Measurements from ENCODE around the gene MAB21L1. TPM values are rescaled to one million over a fixed set of nuclear protein-coding genes. Genes with fewer than 3 reads are reported as not detected.

The MAB21L1 gene
- total RNA-seq, 4 donors from 2014 or later = 1.1 TPM; not detected in 3

DNA sequence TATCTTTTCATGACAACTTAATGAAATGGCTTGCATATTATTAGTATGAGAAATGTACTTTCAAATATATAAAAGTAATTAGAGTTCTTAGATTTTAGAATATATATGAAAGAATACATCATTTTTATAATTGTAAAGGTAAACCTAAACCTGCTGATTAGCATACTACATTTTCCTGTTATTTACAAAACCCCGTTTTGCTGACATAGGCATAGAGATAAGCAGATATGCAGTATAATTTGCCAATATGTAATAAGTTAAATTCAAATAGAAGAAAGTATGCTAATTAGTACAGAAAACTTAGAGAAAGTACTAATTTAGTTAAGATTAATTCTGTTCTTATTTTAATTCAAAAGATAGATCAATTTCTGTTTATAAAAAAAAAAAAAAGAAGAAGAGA lies 21.5 kb downstream of the MAB21L1 start:
- Histone ChIP-seq H3K36me3 (no peaks in the 10 kb centered on the region), H3K4me1 (no peaks in the 10 kb centered on the region), H3K27ac (no peak overlapping the region), H3K9me3 (no peaks in the 10 kb centered on the region), H3K4me3 (no peak overlapping the region), H3K27me3 (no peaks in the 10 kb centered on the region)
- no peak for TF ChIP-seq POLR2A (IDR thresholded peaks at IDR 0.05)
- TF ChIP-seq, protein P1, sequence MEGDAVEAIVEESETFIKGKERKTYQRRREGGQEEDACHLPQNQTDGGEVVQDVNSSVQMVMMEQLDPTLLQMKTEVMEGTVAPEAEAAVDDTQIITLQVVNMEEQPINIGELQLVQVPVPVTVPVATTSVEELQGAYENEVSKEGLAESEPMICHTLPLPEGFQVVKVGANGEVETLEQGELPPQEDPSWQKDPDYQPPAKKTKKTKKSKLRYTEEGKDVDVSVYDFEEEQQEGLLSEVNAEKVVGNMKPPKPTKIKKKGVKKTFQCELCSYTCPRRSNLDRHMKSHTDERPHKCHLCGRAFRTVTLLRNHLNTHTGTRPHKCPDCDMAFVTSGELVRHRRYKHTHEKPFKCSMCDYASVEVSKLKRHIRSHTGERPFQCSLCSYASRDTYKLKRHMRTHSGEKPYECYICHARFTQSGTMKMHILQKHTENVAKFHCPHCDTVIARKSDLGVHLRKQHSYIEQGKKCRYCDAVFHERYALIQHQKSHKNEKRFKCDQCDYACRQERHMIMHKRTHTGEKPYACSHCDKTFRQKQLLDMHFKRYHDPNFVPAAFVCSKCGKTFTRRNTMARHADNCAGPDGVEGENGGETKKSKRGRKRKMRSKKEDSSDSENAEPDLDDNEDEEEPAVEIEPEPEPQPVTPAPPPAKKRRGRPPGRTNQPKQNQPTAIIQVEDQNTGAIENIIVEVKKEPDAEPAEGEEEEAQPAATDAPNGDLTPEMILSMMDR (IDR thresholded peaks at IDR 0.05) = no peak
- DNase-seq = no peak
- intact Hi-C loops (cut with DNase I; ENCODE audit: low total_unique reads) = no loop called here

DNA sequence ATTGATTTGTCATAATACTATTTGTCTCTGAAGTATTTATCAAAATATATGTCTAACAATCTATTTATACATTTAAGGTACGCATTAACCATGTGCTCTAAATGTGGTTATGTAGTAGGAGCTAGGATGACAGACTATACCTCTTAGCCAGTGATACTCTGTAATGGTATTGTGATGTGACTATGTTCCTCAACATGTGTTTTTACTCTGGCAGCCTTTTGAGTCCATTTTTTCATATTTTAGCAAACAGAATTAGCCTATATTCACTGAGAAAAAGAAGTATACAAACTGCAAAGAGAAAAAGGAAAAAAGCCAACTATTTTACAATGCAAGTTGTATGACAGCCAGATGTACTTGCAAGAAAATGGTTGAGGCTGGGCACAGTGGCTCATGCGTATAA lies 26.7 kb downstream of the MAB21L1 start:
- intact Hi-C loops (cut with DNase I; ENCODE audit: low total_unique reads) = no loop called here
- Histone ChIP-seq H3K27ac (no peak overlapping the region), H3K36me3 (no peaks in the 10 kb centered on the region), H3K9me3 (no peaks in the 10 kb centered on the region), H3K4me3 (no peak overlapping the region), H3K4me1 (no peaks in the 10 kb centered on the region), H3K27me3 (no peaks in the 10 kb centered on the region)
- DNase-seq = no peak
- no peak for TF ChIP-seq POLR2A (IDR thresholded peaks at IDR 0.05)
- TF ChIP-seq, protein P1 (IDR thresholded peaks at IDR 0.05) = no peak

DNA sequence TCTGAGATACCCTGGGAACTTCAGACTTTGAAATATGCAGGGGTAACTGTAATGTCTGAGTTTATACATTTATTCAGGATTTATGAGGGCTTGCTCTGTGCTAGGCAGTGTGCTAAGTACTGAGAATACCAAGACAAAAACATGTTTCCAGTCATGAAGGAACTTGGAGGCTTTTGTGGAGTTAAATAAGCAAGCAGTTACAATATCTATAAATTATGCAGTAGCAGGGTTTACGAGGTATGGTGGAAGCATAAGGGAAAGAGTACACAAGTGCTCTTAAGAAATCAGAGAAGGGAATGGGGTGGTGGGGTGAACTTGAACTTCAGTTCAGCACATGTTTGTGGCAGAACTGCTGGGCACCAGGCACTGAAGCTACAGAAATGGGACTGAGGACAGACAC lies 28.0 kb downstream of the MAB21L1 start:
- DNase-seq = no peak
- Histone ChIP-seq H3K27ac (no peak overlapping the region), H3K4me1 (no peaks in the 10 kb centered on the region), H3K4me3 (no peak overlapping the region), H3K27me3 (no peaks in the 10 kb centered on the region), H3K9me3 (no peaks in the 10 kb centered on the region), H3K36me3 (no peaks in the 10 kb centered on the region)
- TF ChIP-seq, protein P1 (IDR thresholded peaks at IDR 0.05) = no peak
- no peak for TF ChIP-seq POLR2A (IDR thresholded peaks at IDR 0.05)
- intact Hi-C loops (cut with DNase I; ENCODE audit: low total_unique reads) = no loop called here
